GM18870 (cell line): Measurements from ENCODE around the gene ITGB3.

Experiments
- ATAC-seq: cut with Tn5 transposase; IDR thresholded peaks from one replicate; pipeline ENCODE4 v1.9.1; 2021; ENCODE audit warnings: moderate library complexity; ENCODE audit not compliant: unreplicated experiment

The ITGB3 gene

GRCh38 chr17:47325176-47325575, 71.5 kb downstream of the ITGB3 start:
- ATAC-seq = no peak

DNA sequence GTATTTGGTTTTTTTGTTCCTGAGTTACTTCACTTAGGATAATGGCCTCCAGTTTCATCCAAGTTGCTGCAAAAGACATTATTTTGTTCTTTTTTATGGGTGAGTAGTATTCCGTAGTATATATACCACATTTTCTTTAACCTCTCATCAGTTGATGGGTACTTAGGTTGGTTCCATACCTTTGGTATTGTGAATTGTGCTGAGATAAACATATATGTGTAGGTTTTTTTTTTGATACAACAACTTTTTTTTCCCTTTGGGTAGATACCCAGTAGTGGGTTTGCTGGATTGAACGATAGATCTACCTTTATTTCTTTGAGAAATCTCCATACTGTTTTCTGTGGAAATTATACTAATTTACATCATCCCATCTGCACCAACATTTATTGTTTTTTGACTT, 76.9 kb downstream of the ITGB3 start:
- no peak for ATAC-seq

GRCh38 chr17:47332287-47332686, 78.7 kb downstream of the ITGB3 start:
- ATAC-seq = no peak

DNA sequence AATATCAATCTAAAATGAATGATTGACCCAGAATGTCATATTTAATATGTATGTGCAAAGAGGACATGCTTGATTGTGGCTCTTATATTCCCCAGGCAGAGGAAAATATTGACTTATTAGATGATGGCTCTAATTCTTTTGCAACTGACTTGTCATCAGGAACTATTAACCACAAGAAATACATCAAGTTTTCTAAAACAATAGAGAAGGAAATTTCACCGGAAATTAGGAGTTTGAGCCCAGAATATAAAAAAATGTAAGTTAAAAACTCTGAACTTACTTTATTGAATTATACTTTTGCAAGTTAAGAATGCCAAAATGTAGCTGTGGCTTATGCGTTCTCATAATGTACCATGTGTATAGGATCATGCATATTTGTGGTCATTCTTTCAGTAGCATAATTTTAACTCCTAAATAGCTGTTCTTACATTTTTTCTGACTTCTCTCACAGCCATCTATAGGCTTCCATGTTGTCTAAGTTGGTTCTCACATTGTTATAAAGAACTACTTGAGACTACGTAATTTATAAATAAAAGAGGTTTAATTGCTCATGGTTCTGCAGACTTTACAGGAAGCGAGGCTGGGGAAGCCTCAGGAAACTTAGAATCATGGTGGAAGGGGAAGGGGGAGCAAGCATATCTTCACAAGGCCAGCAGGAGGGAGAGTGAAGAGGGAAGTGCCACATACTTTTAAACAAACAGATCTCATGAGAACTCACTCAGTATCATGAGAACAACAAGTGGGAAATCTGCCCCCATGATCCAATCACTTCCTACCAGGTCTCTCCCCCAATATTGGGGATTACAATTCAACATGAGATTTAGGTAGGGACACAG, 81.7 kb downstream of the ITGB3 start:
- no peak for ATAC-seq

GRCh38 chr17:47338026-47338425, 84.4 kb downstream of the ITGB3 start:
- ATAC-seq = no peak

DNA sequence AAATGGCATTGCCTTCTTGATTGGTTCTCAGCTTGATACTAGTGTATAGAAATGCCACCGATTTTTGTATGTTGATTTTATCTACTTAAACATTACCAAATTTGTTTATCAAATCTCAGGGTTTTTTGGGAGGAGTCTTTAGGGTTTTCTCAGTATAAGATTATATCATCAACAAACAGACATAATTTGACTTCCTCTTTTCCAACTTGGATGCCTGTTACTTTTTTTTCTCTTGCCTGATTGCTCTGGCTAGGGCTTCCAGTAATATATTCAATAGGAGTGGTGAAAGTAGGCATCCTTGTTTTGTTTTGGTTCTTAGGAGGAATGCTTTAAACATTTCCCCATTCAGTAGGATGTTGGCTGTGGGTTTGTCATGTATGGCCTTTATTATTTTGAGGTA, 99.2 kb downstream of the ITGB3 start:
- ATAC-seq = no peak

GRCh38 chr17:47358652-47359051, 105.0 kb downstream of the ITGB3 start:
- ATAC-seq = no peak
